ENCODE results near the gene POP4.

- TF ChIP-seq CTCF (IDR thresholded peaks at IDR 0.05; ENCODE audit: low read length), result no peak
- TF ChIP-seq EZH2 (optimal IDR thresholded peaks at IDR 0.05; ENCODE audit: low read depth, low read length), result no peak
- TF ChIP-seq EZH2phosphoT487 (IDR thresholded peaks at IDR 0.05; ENCODE audit: low read length), result no peak
Measured at GRCh38 chr19:29662278-29662603, 56.2 kb downstream of the POP4 start.

All from MM.1S (cell line).